EL (cell line): ENCODE results near the gene RANBP1.
"Not testable (repeated sequence)": the region's sequence is repeated elsewhere in the genome, so short reads cannot be mapped to it uniquely, and the experiment has no call there.

Experiments used
- DNase-seq: peaks from one replicate; pipeline ENCODE4 v3.0.0-alpha.2; 2016

Gene RANBP1

DNA sequence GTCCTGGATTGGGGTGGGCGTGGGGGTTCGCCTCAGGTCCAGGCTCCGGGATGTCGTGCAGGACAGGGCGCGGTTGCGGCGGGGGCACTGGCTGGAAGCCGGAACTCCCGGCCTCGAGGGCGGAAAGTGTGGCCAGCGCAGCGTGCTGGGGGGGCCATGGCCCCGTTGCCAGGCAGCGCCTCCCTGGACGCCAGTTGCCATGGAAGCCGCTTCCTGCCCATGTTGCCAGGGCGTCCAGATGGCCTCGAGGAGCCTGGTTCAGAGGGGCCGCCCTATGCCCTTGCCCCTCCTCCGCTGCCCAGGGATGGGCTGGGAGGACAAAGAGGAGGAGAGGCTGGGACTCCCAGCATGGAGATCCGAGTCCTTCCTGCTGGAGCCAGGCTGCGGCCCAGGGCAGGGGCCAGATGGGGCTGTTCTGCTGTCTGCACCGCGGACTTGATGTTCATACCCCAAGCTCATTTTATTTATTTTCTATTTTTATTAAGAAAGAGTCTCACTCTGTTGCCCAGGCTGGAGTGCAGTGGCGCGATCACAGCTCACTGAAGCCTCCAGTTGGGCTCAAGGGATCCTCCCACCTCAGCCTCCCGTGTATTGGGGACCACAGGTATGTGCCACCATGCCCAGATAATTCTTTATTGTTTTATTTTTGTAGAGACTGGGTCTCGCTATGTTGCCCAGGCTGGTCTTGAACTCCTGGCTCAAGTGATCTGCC lies 39.6 kb downstream of the RANBP1 start:
- peak; percentile 80 for DNase-seq

DNA sequence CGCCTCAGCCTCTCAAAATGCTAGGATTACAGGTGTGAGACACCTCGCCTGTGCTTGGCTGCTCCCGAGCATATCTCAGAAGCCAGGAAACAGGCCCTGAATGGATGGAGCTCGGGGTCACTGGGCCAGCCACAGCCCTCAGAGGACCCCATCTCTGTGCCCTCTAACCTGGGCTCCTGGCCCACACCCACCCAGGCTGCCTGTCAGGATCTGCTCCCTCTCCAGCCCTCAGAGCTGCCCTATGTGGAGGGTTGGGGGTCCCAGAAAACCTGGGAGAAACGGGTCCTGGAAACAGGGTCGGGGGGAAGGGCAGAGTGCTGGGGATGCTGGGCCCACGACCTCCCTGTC lies 40.1 kb downstream of the RANBP1 start:
- DNase-seq: no peak

DNA sequence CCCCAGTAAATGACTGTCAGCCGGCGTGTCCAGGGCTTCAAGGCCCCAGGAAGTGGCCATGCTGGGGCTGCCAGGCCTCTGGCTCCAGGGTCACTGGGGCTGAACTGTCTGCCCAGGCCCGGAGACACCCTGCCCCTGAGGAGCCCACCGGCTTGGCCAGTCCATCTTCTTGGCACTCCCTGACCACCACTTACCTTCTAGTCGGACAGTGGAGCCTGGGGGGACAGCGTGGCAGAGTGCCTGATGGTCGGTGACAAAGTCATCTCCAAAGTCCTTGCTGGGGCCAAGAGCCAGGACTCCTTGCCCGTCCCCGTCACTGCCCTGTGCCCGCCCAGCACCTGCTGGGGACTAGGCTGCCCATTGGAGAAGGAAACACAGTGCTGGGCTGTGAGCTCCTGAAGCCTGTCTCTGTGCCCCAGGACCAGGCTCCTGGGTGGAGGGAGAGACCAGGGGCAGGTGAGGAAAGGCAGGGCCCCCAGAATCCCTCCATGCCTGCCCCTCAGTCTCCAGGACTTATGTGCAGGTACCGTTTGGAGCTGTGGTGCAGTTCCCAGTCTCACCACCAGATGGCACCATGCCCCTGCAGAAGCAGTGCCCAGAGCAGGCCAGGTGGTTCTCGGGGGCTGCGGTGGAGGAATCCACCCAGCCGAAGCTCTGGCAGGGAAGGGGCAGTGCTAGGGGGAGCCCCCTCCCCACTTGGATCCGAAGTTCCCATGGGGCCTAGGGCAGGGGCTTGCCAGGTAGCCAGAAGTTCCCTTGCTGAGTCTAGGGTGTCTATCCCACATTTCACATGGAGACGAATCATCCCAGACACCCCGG lies 40.9 kb downstream of the RANBP1 start:
- peak; percentile 68 for DNase-seq

DNA sequence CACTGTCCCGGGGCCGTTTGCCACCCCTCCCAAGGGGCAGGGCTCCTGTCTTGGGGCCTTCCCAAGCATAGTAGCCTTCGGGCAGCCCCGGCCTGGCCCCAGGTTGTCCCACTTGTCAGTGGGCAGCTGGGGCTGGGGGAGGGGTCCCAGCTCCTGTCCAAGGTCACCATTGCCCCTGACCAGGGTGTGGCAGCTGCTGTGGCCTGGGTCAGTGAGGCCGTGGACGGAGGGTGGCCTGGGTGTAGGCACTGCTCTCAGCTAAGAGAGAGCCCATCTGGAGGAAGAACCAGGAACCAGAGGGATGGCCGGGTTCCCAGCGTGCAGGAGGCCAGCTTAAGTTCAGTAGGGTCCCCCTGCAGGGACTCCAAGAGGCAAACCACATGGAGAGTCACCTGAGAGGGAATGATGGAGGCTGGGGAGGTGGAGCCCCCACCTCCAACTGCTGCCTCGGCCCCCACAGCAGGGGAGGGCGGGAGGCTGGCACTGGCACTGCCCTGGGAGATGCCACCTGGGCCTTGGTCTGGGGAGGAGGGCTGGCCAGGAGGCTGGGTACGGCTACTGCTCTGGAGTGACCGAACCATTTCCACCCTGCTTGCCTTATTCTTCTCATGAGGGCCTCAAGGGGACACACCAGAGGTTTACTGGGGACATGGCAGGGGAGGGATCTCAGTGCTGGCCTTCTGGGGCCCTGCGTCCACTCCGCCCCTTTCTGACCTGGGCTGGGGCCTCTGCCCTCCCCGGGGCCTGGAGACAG lies 41.7 kb downstream of the RANBP1 start:
- no peak for DNase-seq

DNA sequence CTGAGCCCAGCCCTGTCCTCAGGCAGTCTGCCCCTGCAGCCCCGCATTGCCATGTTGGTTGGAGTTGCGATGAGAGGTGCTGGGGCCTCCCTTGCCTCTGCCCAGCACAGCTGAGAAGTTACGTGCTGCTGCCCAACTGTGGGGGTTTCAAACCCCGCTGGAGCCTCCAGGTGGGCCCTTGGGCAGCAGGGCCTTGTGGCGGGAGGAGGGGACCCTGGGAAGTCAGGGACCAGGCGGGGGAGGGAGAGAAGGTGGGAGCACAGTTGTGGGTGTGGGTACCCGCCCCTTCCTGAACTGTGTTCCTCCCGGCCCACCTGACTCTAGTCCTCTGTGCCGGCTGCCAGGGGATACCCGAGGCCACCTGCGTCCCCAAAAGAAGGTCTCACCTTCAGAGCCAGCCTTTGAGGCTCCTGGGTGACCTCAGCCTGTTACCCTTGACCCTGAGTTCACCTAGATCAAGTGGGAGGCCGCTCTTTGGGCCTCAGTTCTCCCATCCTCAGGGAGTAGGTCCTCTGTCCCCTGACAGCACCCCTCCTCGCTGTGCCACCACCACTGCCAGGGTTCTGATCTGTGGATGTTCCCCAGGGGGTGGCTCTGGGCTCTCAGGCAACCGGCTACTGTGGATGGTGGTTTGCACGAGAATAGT lies 42.6 kb downstream of the RANBP1 start:
- DNase-seq: no peak

DNA sequence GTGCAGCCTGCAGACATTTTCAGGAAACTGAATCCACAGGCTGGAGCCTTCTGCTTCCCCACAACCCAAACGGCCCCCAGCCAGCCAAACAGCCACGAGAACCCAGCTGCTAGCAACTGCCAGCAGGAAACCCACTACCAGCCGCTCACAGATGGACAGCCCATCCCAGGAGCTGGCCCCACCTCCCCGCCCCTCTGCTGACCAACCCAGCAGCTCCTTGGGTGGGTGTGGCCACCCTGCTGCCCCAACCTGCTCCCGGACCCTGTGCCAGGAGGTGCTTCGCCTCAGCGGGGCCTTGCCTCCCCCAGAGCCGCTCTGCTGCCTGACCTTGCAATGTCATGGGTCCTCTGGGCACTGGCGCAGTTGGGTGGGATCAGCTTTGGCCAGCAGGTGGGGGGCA lies 43.2 kb downstream of the RANBP1 start:
- no peak for DNase-seq

DNA sequence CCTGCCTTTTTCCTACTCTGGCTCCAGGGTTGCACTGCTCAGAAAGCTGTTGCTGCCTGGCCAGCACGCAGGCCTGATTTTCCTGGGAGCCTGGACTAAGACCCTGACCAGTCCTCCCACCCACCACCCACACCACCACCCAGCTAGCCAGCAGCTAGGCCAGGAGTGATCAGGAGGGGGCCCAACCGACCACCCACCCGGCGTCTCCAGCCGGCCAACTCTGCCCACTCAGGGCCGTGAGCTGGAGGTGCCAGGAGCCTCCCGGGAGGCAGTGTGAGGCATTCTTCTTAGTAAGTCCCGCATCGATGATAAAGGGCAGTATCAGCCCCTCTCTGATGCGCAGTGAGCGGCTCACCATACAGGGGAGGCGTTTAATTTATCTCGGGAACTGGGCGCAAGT lies 43.6 kb downstream of the RANBP1 start:
- DNase-seq: not testable (repeated sequence)

DNA sequence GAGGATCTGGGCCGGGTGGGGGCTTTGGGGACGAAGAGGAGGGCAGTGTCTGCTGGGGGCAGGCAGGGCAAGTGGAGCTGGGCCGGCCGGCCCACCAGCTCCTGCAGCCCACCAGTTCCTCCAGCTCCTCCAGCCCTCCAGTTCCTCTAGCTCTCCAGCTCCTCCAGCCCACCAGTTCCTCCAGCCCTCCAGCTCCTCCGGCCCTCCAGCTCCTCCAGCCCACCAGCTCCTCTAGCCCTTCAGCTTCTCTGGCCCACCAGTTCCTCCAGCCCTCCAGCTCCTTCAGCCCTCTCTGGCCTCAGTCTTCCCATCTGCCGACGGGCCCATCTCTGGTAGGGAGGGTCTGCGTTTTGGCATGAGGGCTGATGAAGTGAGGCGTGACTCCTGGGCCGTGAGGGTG lies 44.1 kb downstream of the RANBP1 start:
- DNase-seq: no peak

DNA sequence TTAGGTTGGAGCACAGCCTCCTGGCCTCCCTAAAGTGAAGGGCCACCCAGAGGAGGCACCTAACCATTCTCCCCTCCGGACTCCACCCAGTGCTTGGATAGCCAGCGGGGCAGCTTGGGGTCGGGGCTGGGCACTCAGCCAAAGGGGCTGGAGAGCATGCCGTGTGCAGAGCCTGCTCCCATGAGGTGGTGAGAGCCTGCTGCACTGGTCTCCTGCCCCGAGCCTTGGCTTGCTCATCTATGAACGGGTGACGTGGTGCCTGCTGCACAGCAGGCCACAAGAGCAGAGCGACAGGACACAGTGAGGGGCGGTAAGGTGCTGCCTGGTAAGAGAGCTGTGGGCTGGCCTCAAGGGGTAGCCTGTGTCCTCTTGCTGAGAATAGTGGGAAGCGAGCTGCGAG lies 49.0 kb downstream of the RANBP1 start:
- no peak for DNase-seq

DNA sequence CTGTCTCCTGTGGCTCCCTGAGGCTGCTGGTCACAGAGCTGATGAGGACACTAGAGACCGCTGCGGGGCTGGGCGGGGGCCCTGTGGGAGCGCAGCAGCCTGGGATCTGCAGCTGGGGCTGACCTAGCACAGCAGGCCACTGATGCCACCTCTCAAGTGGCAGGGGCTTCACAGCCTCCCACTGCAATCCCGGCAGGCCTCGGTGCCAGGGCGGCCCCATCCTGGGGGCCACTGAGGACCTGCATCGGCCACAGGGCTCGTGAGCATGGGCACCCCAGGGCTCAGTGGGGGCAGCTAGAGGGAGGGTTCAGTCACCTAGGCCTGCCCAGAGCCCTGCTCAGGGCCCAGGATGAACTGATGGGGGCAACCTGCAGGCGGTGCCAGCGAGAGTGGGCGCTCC lies 49.5 kb downstream of the RANBP1 start:
- no peak for DNase-seq

DNA sequence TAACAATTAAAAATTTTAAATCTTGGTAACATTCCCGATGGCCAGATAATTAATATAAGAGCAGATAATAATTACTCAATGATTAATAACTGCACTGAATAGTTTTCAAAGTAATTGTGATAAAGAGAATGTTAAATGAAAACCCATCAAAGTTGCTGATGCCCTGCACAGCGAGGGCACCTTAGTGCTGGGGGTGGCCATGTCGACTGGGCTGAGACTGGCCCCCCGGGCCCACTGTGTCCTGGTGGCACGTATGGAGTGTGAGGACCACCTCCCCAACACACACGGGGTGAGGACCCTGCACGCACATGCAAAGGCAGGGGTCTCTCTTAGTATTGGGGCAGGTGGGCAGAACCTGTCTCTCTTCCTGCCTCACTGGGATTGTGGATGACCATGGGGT lies 50.0 kb downstream of the RANBP1 start:
- no peak for DNase-seq

DNA sequence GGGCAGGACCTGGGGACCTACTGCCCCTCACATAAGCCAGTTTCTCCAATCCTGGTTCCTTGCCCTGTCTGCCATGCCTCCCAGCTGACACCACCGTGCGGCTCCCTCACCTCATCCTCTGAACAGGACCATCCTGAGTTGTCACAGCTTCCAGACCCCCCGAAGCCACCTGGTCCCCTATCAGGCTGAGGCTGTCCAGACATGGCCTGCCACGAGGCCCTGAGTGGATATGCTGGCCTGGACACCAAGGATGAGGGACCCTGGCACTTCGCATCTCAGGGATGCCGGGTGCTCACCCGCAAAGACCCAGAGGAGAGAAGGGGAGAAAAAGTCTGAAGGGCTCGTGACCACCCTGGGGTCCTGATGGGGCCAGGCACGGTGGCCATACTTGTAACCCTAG lies 50.8 kb downstream of the RANBP1 start:
- no peak for DNase-seq

DNA sequence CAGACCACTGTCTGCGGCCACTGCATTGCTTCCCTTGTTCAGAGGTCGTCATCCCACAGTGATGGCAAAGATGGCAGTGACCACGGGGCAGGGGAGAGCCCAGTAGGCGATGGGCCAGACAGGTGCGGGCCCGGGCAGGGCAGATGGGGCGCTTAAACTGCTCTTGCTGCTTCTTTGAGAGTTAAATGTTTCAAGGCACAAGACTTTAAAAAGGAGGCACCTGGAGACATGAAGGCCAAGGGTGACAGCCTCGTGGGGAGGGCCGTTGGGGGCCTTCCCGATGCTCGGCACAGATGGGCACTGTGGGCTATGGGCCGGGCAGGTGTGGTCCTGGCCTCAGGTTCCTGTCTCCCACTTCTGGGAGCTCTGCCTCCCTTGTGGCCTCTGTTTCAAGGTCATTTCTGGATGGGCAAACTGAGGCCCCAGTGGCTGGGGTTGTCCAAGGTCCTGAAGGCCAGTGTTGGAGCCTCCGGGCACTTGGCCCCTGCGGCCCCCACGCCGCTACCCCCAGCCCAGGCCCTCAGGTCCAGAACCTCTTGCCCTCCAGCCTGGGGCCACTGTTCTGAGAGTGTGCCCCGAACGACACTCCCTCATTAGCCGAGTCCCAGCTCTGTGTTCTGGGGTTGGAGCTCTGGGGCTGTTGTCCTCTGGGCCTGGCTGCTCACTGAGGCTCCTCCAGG lies 51.9 kb downstream of the RANBP1 start:
- DNase-seq: no peak

DNA sequence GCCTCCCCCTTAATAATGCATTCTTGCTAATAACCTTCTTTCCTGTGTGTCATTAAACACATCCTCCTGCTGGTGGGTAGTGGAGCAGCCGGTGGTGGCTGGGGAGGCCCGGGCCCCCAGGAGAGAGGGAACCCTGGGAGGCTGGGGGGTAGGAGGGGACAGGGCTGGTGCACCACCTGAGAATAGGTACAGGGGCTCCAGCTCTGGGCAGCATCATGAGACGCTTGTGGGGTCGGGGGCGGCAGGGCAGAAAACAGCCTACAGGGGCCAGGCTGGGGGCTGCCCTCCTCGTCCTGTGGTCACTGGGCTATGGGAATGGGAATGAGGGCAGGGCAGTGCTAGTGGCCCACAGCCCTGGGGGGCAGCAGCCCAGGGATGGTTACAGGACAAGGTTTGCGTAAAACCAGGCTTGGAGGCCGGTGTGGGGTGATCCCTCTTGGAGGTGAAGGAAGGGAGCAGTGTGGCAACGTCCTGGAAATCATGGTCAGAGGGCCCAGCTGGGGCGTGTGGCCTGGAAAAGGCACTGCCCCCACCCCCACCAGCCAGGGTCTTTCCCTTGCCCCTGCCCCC lies 53.4 kb downstream of the RANBP1 start:
- DNase-seq: no peak

DNA sequence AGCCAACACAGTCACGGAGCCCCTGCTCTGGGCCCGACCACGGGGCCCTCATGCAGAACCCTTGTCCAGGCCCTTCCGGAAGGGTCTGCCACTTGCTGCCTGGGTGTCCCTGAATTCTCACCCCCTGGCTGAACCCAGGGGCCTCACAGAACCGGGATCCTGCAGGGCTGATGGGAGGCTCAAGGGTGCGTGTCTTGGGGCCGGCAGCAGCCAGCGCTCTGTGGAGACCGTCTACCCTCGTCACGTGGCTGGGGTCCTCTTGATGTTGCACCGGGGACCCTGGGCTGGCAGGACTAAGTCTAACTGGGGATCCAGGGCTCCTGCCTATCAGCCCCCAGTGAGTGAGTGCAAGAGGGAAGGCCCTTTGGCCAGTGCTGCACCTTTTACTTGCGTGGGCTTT lies 54.3 kb downstream of the RANBP1 start:
- DNase-seq: no peak

DNA sequence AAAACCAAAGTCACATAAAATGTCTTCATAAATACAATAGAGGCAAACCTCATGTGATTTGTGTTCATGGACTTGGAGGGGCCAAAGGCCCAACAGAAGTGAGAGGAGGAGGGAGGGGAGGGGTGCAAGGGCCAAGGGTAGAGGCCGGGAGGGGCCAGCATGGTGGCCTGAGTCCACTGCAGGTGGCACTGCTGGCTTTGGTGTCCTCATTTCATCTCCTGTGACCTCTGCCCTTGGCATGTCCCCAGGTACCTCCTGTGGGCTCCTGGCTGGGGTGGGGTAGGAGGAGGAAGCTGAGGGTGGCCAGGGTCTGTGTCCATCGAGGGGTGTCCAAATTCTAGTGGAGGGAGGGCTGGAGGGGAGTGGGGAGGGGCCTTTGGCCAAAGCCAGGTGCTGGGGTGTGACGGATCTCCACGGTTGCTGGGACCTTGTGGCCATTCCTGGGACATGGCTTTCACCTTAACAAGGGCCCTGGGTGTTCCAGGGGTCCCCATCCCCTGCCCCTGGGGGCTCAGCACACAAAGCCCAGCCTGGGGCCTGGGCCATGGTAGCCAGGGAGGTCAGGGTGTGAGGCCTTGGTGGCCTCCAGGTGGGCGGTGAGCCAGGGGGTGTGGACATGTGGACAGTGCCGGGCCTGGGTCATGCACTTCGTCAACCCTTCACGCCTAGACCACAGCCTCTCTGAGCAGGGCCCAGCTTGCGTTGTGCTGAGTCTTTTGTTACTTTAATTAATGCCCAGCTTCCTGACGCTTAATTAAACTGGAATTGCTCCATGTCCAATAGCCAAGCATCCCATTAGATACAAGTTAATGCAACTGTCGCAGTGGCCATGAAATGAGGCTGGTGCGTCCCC lies 55.6 kb downstream of the RANBP1 start:
- no peak for DNase-seq

DNA sequence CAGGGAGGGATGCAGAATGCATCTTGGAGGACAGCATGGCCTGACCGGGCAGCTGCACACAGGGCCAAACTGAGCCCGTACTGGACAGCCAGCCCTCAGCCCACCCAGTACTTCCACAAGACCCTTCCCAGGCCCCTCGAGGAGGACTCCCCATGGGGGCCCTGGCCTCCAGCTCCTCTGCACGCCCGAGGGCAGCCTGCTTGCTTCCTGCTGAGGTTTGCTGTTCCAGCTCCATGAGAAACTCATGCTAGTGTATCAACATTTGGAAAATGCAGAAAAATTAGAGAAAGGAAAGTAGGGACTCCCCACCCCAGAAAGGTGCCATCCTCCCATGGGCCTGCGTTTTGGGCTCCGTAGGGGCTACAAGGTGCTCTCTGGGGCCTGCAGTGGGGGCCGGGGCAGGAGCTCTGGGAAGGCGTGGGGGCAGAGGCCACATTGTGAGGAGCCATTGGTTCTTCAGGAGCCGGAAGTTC lies 56.3 kb downstream of the RANBP1 start:
- DNase-seq: no peak

DNA sequence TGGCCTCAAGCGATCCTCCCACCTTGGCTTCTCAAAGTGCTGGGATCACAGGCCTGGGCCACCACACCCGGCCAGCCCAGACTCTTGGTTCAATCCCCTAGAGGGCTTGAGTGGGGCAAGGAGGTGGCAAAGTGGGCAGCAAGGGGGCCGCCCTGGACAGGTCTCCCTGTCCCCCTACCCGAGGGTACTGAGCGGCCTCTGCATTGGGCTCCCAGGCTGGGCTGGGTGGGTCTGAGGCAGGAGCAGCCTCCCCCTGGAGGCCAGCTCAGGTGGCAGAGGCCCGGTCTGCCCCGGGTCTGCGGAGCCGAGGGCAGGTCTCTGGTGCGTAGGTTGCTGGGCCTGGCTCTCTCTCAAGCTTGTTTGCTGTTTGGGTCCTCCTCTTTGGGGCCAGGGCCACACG lies 57.3 kb downstream of the RANBP1 start:
- DNase-seq: no peak

DNA sequence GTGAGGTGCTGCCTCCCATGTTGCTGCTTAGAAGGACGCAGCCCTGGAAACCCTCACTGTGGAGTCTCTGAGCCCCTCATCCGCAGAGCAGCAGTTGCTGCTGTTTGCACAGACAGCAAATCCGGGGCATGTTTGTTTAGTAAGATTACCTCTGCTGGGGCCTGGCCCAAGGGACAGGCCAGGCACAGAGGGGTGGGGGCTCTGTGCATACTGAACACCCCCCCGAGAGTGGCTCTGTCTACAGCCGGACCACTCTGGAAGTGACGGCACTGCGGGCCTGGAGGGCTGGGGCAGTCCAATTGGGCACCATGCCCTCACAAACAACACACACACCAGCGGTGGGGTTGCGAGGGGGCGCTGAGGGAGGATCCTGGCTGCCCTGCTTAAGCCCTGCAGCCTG lies 57.9 kb downstream of the RANBP1 start:
- DNase-seq: no peak

DNA sequence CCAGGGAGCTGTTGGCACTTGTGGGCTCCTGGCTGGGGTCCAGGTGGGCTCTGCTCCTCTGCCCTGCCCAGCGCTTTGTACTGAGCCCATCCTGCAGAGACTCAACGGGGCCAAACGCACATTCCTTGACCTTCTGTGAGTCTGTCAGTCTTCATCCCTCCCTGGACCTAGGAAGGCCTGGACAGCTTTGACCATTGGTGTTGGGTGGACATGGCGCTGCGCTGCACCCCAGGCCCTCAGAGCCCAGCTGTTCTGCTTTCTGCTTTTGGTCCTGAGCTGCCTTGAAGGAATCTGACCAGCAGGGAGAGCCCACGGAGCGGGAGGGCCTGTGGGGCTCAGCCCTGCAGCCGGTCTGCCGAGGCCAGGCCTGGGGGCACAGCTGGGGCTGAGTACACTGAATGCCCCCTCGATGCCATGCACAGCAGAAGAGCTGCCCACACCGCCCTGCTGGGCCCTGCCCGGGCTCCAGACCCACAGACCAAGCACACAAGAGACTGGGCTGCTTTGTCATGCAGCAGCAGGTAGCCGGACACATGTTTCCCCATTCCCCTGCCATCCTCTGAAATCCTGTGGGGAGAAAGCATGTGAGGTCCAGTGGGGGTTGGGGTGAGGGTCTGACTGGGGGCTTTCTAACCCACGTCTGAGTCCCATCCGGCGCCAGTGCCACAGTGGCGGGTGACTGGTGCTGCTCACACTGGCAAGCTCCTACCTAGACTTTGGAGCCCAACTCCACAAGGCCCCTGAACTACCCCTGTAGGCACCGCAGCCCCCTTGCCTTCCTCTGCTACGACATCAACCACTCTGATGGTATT lies 59.1 kb downstream of the RANBP1 start:
- DNase-seq: no peak

DNA sequence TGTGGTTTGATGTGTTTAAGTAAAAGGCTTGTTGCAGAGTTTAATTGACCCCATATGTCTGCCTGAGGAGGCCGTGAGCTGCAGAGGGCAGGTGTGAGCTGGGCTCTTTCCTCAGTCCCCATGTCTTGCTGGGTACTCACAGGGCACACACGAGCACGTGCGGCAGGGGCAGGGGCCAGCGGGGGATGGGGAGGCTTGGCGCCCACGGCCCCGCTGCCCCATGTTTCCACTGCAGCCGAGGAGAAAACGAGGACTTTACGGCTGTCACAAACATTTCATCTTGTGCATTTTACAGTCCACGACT lies 59.6 kb downstream of the RANBP1 start:
- DNase-seq: peak; percentile 14
